Peyer's patch (tissue), 4 donors: Measurements from ENCODE around the gene NR6A1. TPM values are rescaled to one million over a fixed set of nuclear protein-coding genes. Genes with fewer than 3 reads are reported as not detected.

Source experiments
- DNase-seq, 3 donors: peaks; one replicate each; pipeline ENCODE4 v3.0.0-alpha.2; 2017 to 2019
- H3K27ac ChIP-seq, 4 donors: fragments of 200-600 bp; sonication (generic); one replicate each; pipeline ENCODE4 v1.5.1; 2016 to 2019
- H3K27me3 ChIP-seq, 2 donors: fragments of 200-600 bp; sonication (generic); one replicate each; pipeline ENCODE4 v1.5.1; 2019
- H3K36me3 ChIP-seq, 3 donors: fragments of 200-600 bp; sonication (generic); one replicate each; pipeline ENCODE4 v1.5.1; 2016 to 2019
- H3K4me1 ChIP-seq, 4 donors: fragments of 200-600 bp; sonication (generic); one replicate each; pipeline ENCODE4 v1.5.1; 2016 to 2019
- H3K4me3 ChIP-seq, 4 donors: fragments of 200-600 bp; sonication (generic); 1 replicate in 3 of 4; 2 replicates in 1 of 4; pipeline ENCODE4 v1.5.1; 2016 to 2019; ENCODE audit warnings: mild to moderate bottlenecking in 1 of 4
- H3K9me3 ChIP-seq, 4 donors: fragments of 200-600 bp; sonication (generic); one replicate each; pipeline ENCODE4 v1.5.1; 2016 to 2019; ENCODE audit warnings: mild to moderate bottlenecking in 1 of 4
- CTCF ChIP-seq, 6 experiments: fragments of 450-650 bp in 4 of 6; fragments of 200-600 bp in 2 of 6; sonication (generic) in 1 of 6; IDR thresholded peaks; one replicate each; pipeline ENCODE4 v1.5.1; 2017 to 2019; ENCODE audit warnings: antibody characterized with exemption in 6 of 6, mild to moderate bottlenecking in 3 of 6, moderate library complexity in 1 of 6
- POLR2A ChIP-seq, 2 donors: fragments of 450-650 bp; IDR thresholded peaks; one replicate each; pipeline ENCODE4 v1.5.1; 2017; ENCODE audit warnings: antibody characterized with exemption in 2 of 2, mild to moderate bottlenecking in 2 of 2, moderate library complexity in 2 of 2
- small RNA-seq, 2 donors: library from RNA; depleted of rRNA; stranded (forward); fragments of <200 nt; gene quantifications; one replicate each; pipeline ENCODE3, GENCODE V24; 2016
- total RNA-seq, 4 donors: library from RNA; depleted of rRNA; stranded (reverse); fragments of >200 nt; gene quantifications; one replicate each; pipeline ENCODE4 v1.1.0, GENCODE V29; 2016

NR6A1 gene
- total RNA-seq, 4 donors from 2014 or later, result 10.7 to 43.0 (median 28.1) TPM

- Histone ChIP-seq H3K27me3 (no peaks in the 10 kb centered on the region), H3K4me3 (no peak overlapping the region), H3K27ac (no peak overlapping the region), H3K36me3 (no peaks in the 10 kb centered on the region), H3K9me3 (no peaks in the 10 kb centered on the region), H3K4me1 (no peaks in the 10 kb centered on the region)
- TF ChIP-seq CTCF (IDR thresholded peaks at IDR 0.05), result no peak
- TF ChIP-seq POLR2A (IDR thresholded peaks at IDR 0.05), result no peak
- no peak for DNase-seq
Observed at GRCh38 chr9:124469011-124469832, 301.9 kb downstream of the NR6A1 start.

- Histone ChIP-seq H3K36me3 (no peaks in the 10 kb centered on the region), H3K4me3 (no peak overlapping the region), H3K4me1 (no peaks in the 10 kb centered on the region), H3K27me3 (no peaks in the 10 kb centered on the region), H3K9me3 (no peaks in the 10 kb centered on the region), H3K27ac (no peak overlapping the region)
- TF ChIP-seq POLR2A (IDR thresholded peaks at IDR 0.05) (no peak), CTCF (IDR thresholded peaks at IDR 0.05) (no peak)
- no peak for DNase-seq
Observed at GRCh38 chr9:124468061-124468740, 302.9 kb downstream of the NR6A1 start.

- no peak for TF ChIP-seq POLR2A (IDR thresholded peaks at IDR 0.05)
- no peak for TF ChIP-seq CTCF (IDR thresholded peaks at IDR 0.05)
- Histone ChIP-seq H3K4me3 (no peak overlapping the region), H3K36me3 (no peaks in the 10 kb centered on the region), H3K27ac (no peak overlapping the region), H3K27me3 (no peaks in the 10 kb centered on the region), H3K9me3 (no peaks in the 10 kb centered on the region), H3K4me1 (no peaks in the 10 kb centered on the region)
- peak in 1 of 3 donors; percentile 16 for DNase-seq
Observed at GRCh38 chr9:124467410-124468060, 303.6 kb downstream of the NR6A1 start.

Small RNAs within 50 kb of the gene (small RNA-seq; reads per million reads assigned to genes)
- 21.4 to 72.6 reads per million in 2 donors for gene MIR181A2
- 3.7 to 9.0 reads per million in 2 donors for gene MIR181B2
- gene RN7SL302P, result 0 reads per million in 2 donors

Other genes starting within 250 kb of the NR6A1 start
- 10 to 100 TPM in 1 of 4 donors, 1 to 10 TPM in 2, under 1 TPM in 1; 0.88 to 10.0 (median 8.7) TPM for gene OLFML2A, start 5.8 kb upstream of the NR6A1 start, total RNA-seq
- gene WDR38, start 82.1 kb upstream of the NR6A1 start, total RNA-seq, result not detected
- gene RPL35, start 90.6 kb upstream of the NR6A1 start, total RNA-seq, result 1,000 to 10,000 TPM in 1 of 4 donors, 100 to 1,000 TPM in 3; 462 to 1,338 (median 588) TPM
- 10 to 100 TPM; 15.7 to 23.5 (median 18.0) TPM for gene ARPC5L, start 90.8 kb upstream of the NR6A1 start, total RNA-seq
- 10 to 100 TPM; 27.0 to 52.8 (median 37.3) TPM for gene GOLGA1, start 169.8 kb upstream of the NR6A1 start, total RNA-seq